CD14-positive monocyte (primary cell): ENCODE measurements around the gene TDRD5. TPM values are rescaled to one million over a fixed set of nuclear protein-coding genes. Genes with fewer than 3 reads are reported as not detected.

Experiments used
- DNase-seq, 3 donors: peaks; one replicate each; pipeline ENCODE4 v3.0.0-alpha.2; 2011 to 2022
- H2AFZ ChIP-seq: 2 replicates; pipeline ENCODE4 v1.6.0; 2012; ENCODE audit warnings: mild to moderate bottlenecking, low read depth, low read length, inconsistent platforms; ENCODE audit not compliant: insufficient read depth, poor library complexity, severe bottlenecking
- H3K27ac ChIP-seq, 2 donors: 1 replicate in 1 of 2; 2 replicates in 1 of 2; pipeline ENCODE4 v1.5.1; 2012 to 2013; ENCODE audit warnings: low read length in 2 of 2, control low read depth in 1 of 2, inconsistent platforms in 1 of 2, low read depth in 1 of 2, mild to moderate bottlenecking in 1 of 2
- H3K27me3 ChIP-seq, 2 donors: one replicate each; pipeline versions ENCODE4 v1.6.0 to v1.6.1; 2011 to 2013; ENCODE audit warnings: low read length in 2 of 2; ENCODE audit not compliant: control insufficient read depth in 2 of 2, insufficient read depth in 2 of 2
- H3K36me3 ChIP-seq, 2 donors: replicated peaks in 1 of 2; 1 replicate in 1 of 2; 2 replicates in 1 of 2; pipeline versions ENCODE4 v1.5.1 to v1.6.1; 2012 to 2013; ENCODE audit warnings: low read length in 2 of 2, control low read depth in 1 of 2, inconsistent platforms in 1 of 2, mild to moderate bottlenecking in 1 of 2; ENCODE audit not compliant: insufficient read depth in 2 of 2, control insufficient read depth in 1 of 2
- H3K4me1 ChIP-seq, 2 donors: 1 replicate in 1 of 2; 2 replicates in 1 of 2; pipeline versions ENCODE4 v1.5.1 to v1.6.1; 2012 to 2013; ENCODE audit warnings: low read length in 2 of 2, control low read depth in 1 of 2, inconsistent platforms in 1 of 2, mild to moderate bottlenecking in 1 of 2, moderate library complexity in 1 of 2; ENCODE audit not compliant: insufficient read depth in 2 of 2, control insufficient read depth in 1 of 2
- H3K4me2 ChIP-seq: replicated peaks from 2 replicates; pipeline ENCODE3; 2012; ENCODE audit warnings: low read length, moderate library complexity, mild to moderate bottlenecking; ENCODE audit not compliant: poor library complexity, severe bottlenecking; ENCODE audit errors: extremely low read depth
- H3K4me3 ChIP-seq, 3 experiments: fragments of 200-600 bp in 1 of 3; sonication (generic) in 1 of 3; replicated peaks in 1 of 3; 1 replicate in 2 of 3; 2 replicates in 1 of 3; pipeline ENCODE4 v1.5.1; 2011 to 2013; ENCODE audit warnings: low read length in 3 of 3, mild to moderate bottlenecking in 3 of 3, control low read depth in 2 of 3, low read depth in 2 of 3, inconsistent platforms in 1 of 3, moderate library complexity in 1 of 3
- H3K79me2 ChIP-seq: 2 replicates; pipeline ENCODE4 v1.6.0; 2012; ENCODE audit warnings: mild to moderate bottlenecking, control low read depth, inconsistent platforms, low read length, moderate library complexity; ENCODE audit not compliant: insufficient read depth
- H3K9ac ChIP-seq: 2 replicates; pipeline ENCODE4 v1.6.0; 2017; ENCODE audit warnings: low read length, mild to moderate bottlenecking; ENCODE audit not compliant: insufficient read depth, poor library complexity, severe bottlenecking
- H3K9me3 ChIP-seq, 2 donors: replicated peaks in 1 of 2; 1 replicate in 1 of 2; 2 replicates in 1 of 2; pipeline versions ENCODE4 v1.5.1 to v1.6.1; 2012 to 2013; ENCODE audit warnings: low read length in 2 of 2, control low read depth in 1 of 2; ENCODE audit not compliant: control insufficient read depth in 1 of 2, insufficient read depth in 1 of 2
- H4K20me1 ChIP-seq: 2 replicates; pipeline ENCODE4 v1.6.0; 2012; ENCODE audit warnings: mild to moderate bottlenecking, low read length, control low read depth, moderate library complexity; ENCODE audit not compliant: insufficient read depth
- H3K27ac Mint-ChIP-seq, 7 donors: one replicate each; pipeline ENCODE4 v1.8.0; 2020; ENCODE audit warnings: mild to moderate bottlenecking in 7 of 7, mixed read lengths in 7 of 7, moderate library complexity in 6 of 7, inconsistent platforms in 2 of 7
- H3K27me3 Mint-ChIP-seq, 3 donors: one replicate each; pipeline ENCODE4 v1.8.0; 2021 to 2022; ENCODE audit warnings: low read depth in 3 of 3, mild to moderate bottlenecking in 3 of 3, mixed read lengths in 3 of 3, moderate library complexity in 3 of 3, inconsistent platforms in 1 of 3
- H3K36me3 Mint-ChIP-seq, 2 donors: one replicate each; pipeline ENCODE4 v1.8.0; 2020; ENCODE audit warnings: mixed read lengths in 2 of 2, inconsistent platforms in 1 of 2, mild to moderate bottlenecking in 1 of 2
- H3K4me1 Mint-ChIP-seq: one replicate; pipeline ENCODE4 v1.8.0; 2020; ENCODE audit warnings: mild to moderate bottlenecking, mixed read lengths
- H3K4me3 Mint-ChIP-seq, 2 donors: one replicate each; pipeline ENCODE4 v1.8.0; 2020; ENCODE audit warnings: mild to moderate bottlenecking in 2 of 2, mixed read lengths in 2 of 2, moderate library complexity in 1 of 2
- H3K9me3 Mint-ChIP-seq, 7 donors: one replicate each; pipeline ENCODE4 v1.8.0; 2020 to 2022; ENCODE audit warnings: mixed read lengths in 7 of 7, mild to moderate bottlenecking in 6 of 7, moderate library complexity in 6 of 7, inconsistent platforms in 2 of 7
- WGBS: methylation state at CpG from one replicate; pipeline ENCODE4 v1.1.5; 2013; ENCODE audit warnings: missing lambda C conversion rate; ENCODE audit not compliant: insufficient coverage; 5-methylcytosine and 5-hydroxymethylcytosine counted together
- intact Hi-C, 2 donors: fragments of 100-400 bp; cut with micrococcal nuclease; formaldehyde crosslinking; loops; one replicate each; pipeline versions ENCODE4 v1.15.0 to v1.15.1; 2023
- polyA plus RNA-seq, 3 donors: library from polyadenylated mRNA; depleted of rRNA in 1 of 3; unstranded in 2 of 3; stranded (reverse) in 1 of 3; fragments of 300-500 nt in 2 of 3; fragments of >200 nt in 1 of 3; fragmentation: Illumina TruSeq in 2 of 3; gene quantifications; 1 replicate in 2 of 3; 2 replicates in 1 of 3; pipeline ENCODE4 v1.2.3, GENCODE V29; 2012 to 2021
- TF ChIP-seq, protein P1 (sequence below): fragments of 200-600 bp; IDR thresholded peaks from one replicate; pipeline ENCODE4 v1.8.0; 2022; ENCODE audit warnings: antibody characterized with exemption, mild to moderate bottlenecking

Gene TDRD5
- polyA plus RNA-seq, 3 donors: not detected

DNA sequence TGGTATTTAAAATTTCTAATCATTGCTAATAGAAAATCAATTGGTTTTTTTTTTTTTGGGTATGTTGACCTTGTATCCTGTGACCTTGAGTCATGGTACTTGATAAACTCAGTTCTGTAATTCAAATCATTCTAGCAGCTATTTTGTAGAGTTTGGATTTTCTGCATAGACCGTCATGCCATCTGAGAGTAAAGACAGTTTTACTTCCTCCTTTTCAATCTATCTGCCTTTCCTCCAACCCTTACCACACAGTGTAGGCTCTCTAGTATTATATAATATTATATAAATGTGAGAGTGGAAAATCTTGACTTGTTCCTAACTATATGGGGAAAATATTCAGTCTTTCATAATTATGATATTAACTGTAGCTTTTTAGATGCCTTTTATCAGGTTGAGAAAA lies 7.0 kb downstream of the TDRD5 start:
- H4K20me1 ChIP-seq: no peaks in the 10 kb centered on the region
- peaks cover 2 to 23% (median 2%) of the 10 kb centered on the region in 3 donors for H3K27me3 Mint-ChIP-seq
- intact Hi-C loops: no loop called here

DNA sequence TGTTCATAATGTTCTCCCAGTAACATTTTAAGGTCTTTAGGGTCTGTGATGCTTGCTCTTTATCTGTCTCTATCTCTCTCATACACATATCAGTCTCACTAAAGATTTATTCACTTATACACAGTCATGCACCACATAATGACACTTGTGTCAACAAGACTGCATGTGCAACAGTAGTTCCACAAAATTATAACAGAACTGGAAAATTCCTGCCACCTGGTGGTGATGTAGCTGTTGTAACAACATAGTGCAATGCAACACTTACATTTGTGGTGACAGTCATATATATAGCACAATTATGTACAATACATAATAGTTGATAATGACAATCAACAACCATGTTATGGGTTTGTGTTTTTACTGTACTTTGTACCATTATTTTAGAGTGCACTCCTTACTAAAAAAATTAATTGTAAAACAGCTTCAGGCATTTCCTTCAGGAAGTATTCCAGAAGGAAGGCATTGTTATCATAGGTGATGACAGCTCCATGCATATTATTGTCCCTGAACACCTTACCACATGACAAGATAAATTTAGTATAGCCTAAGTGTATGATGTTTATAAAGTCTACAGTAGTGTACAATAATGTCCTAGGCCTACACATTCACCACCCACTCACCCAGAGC lies 8.1 kb downstream of the TDRD5 start:
- Histone ChIP-seq H3K27me3 (peaks cover 3 to 4% of the 10 kb centered on the region in 2 donors), H3K9me3 (no peaks in the 10 kb centered on the region), H2AFZ (no peak overlapping the region), H3K4me1 (no peaks in the 10 kb centered on the region), H3K9ac (no peak overlapping the region), H3K4me2 (no peak overlapping the region), H4K20me1 (no peaks in the 10 kb centered on the region), H3K27ac (no peak overlapping the region), H3K79me2 (no peaks in the 10 kb centered on the region), H3K4me3 (no peak overlapping the region), H3K36me3 (no peaks in the 10 kb centered on the region)
- TF ChIP-seq, protein P1, sequence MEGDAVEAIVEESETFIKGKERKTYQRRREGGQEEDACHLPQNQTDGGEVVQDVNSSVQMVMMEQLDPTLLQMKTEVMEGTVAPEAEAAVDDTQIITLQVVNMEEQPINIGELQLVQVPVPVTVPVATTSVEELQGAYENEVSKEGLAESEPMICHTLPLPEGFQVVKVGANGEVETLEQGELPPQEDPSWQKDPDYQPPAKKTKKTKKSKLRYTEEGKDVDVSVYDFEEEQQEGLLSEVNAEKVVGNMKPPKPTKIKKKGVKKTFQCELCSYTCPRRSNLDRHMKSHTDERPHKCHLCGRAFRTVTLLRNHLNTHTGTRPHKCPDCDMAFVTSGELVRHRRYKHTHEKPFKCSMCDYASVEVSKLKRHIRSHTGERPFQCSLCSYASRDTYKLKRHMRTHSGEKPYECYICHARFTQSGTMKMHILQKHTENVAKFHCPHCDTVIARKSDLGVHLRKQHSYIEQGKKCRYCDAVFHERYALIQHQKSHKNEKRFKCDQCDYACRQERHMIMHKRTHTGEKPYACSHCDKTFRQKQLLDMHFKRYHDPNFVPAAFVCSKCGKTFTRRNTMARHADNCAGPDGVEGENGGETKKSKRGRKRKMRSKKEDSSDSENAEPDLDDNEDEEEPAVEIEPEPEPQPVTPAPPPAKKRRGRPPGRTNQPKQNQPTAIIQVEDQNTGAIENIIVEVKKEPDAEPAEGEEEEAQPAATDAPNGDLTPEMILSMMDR: peak; percentile 27
- H3K27me3 Mint-ChIP-seq: peaks cover 1 to 16% (median 2%) of the 10 kb centered on the region in 3 donors
- no peaks in the 10 kb centered on the region for H3K4me1 Mint-ChIP-seq
- DNase-seq: no peak
- intact Hi-C loops: no loop called here
- no peak overlapping the region for H3K4me3 Mint-ChIP-seq
- H3K36me3 Mint-ChIP-seq: no peaks in the 10 kb centered on the region
- H3K9me3 Mint-ChIP-seq: peaks cover 0 to 14% (median 4%) of the 10 kb centered on the region in 7 donors
- no peak overlapping the region for H3K27ac Mint-ChIP-seq

More for the DNA sequence above, 7.0 kb downstream of the TDRD5 start:
- Histone ChIP-seq H2AFZ (no peak overlapping the region), H3K9me3 (no peaks in the 10 kb centered on the region), H3K36me3 (no peaks in the 10 kb centered on the region), H3K27ac (no peak overlapping the region), H3K4me3 (no peak overlapping the region), H3K27me3 (peaks cover 3 to 11% of the 10 kb centered on the region in 2 donors), H3K4me1 (no peaks in the 10 kb centered on the region), H3K79me2 (no peaks in the 10 kb centered on the region), H3K4me2 (no peak overlapping the region), H3K9ac (no peak overlapping the region)
- Mint-ChIP-seq H3K36me3 (no peaks in the 10 kb centered on the region), H3K27ac (no peak overlapping the region), H3K4me1 (no peaks in the 10 kb centered on the region), H3K4me3 (no peak overlapping the region), H3K9me3 (peaks cover 0 to 12% (median 4%) of the 10 kb centered on the region in 7 donors)
- DNase-seq: no peak
- WGBS: no CpG with 5 or more reads among the region's 1 CpG
- TF ChIP-seq, protein P1: no peak
